Measurements from ENCODE around the gene CDH23.

The CDH23 gene

GRCh38 chr10:71747551-71748523 lies 351.1 kb downstream of the CDH23 start:
- no peak for TF ChIP-seq CTCF (conservative IDR thresholded peaks at IDR 0.05; ENCODE audit: low read depth, low read length)
- no peak overlapping the region for H3K4me3 ChIP-seq (ENCODE audit: low read length)
- no peak for DNase-seq (ENCODE audit: low read depth)

GRCh38 chr10:71748671-71749191 lies 352.0 kb downstream of the CDH23 start:
- no peak for TF ChIP-seq CTCF (conservative IDR thresholded peaks at IDR 0.05; ENCODE audit: low read depth, low read length)
- no peak for DNase-seq (ENCODE audit: low read depth)
- no peak overlapping the region for H3K4me3 ChIP-seq (ENCODE audit: low read length)

- no peak overlapping the region for H3K4me3 ChIP-seq (ENCODE audit: low read length)
- no peak for DNase-seq (ENCODE audit: low read depth)
- TF ChIP-seq CTCF (conservative IDR thresholded peaks at IDR 0.05; ENCODE audit: low read depth, low read length): no peak
Measured at GRCh38 chr10:71749396-71749795, 352.7 kb downstream of the CDH23 start.

- no peak overlapping the region for H3K4me3 ChIP-seq (ENCODE audit: low read length)
- no peak for TF ChIP-seq CTCF (conservative IDR thresholded peaks at IDR 0.05; ENCODE audit: low read depth, low read length)
- DNase-seq (ENCODE audit: low read depth): no peak
Measured at GRCh38 chr10:71750124-71750841, 353.6 kb downstream of the CDH23 start.

GRCh38 chr10:71750986-71751385 lies 354.3 kb downstream of the CDH23 start:
- no peak for TF ChIP-seq CTCF (conservative IDR thresholded peaks at IDR 0.05; ENCODE audit: low read depth, low read length)
- no peak for DNase-seq (ENCODE audit: low read depth)
- H3K4me3 ChIP-seq (ENCODE audit: low read length): no peak overlapping the region

GRCh38 chr10:71751515-71752224 lies 354.9 kb downstream of the CDH23 start:
- TF ChIP-seq CTCF (conservative IDR thresholded peaks at IDR 0.05; ENCODE audit: low read depth, low read length): no peak
- H3K4me3 ChIP-seq (ENCODE audit: low read length): no peak overlapping the region
- DNase-seq (ENCODE audit: low read depth): no peak

All from retinal pigment epithelial cell (primary cell).